Lower leg skin (tissue), 3 donors: ENCODE measurements around the gene UVSSA.

Experiments used
- CTCF ChIP-seq, 3 donors: fragments of 450-650 bp; IDR thresholded peaks; one replicate each; pipeline ENCODE4 v1.5.1; 2016; ENCODE audit warnings: antibody characterized with exemption in 3 of 3, mild to moderate bottlenecking in 3 of 3, moderate library complexity in 2 of 3
- POLR2A ChIP-seq, 2 donors: fragments of 450-650 bp; IDR thresholded peaks; one replicate each; pipeline ENCODE4 v1.6.1; 2016 to 2017; ENCODE audit warnings: antibody characterized with exemption in 2 of 2, mild to moderate bottlenecking in 1 of 2, moderate library complexity in 1 of 2

GRCh38 chr4:1353186-1354055, 6.4 kb downstream of the UVSSA start:
- TF ChIP-seq CTCF (IDR thresholded peaks at IDR 0.05), result no peak
- TF ChIP-seq POLR2A (IDR thresholded peaks at IDR 0.05), result no peak
